Measurements from ENCODE around the gene COIL.

GRCh38 chr17:56985371-56986162 lies 24.7 kb upstream of the COIL start:
- TF ChIP-seq CTCF (IDR thresholded peaks at IDR 0.05) (no peak), POLR2A (IDR thresholded peaks at IDR 0.05) (no peak)

Data from heart left ventricle (tissue), 13 donors.